Hepatocyte (in vitro differentiated cells): Measurements from ENCODE around the gene ANP32D. TPM values are rescaled to one million over a fixed set of nuclear protein-coding genes. Genes with fewer than 3 reads are reported as not detected.
"Not testable (repeated sequence)": the region's sequence is repeated elsewhere in the genome, so short reads cannot be mapped to it uniquely, and the experiment has no call there.

ENCODE experiments used
- DNase-seq: peaks from one replicate; pipeline ENCODE4 v3.0.0-alpha.2; 2016; ENCODE audit warnings: low spot score
- H2AFZ ChIP-seq: fragments of 200-600 bp; sonication (generic); 2 replicates; pipeline ENCODE4 v1.6.0; 2016; ENCODE audit warnings: antibody characterized with exemption, mild to moderate bottlenecking
- H3K27ac ChIP-seq: fragments of 200-600 bp; sonication (generic); 2 replicates; pipeline ENCODE4 v1.5.1; 2016; ENCODE audit warnings: mild to moderate bottlenecking
- H3K27me3 ChIP-seq: fragments of 200-600 bp; sonication (generic); 2 replicates; pipeline ENCODE4 v1.6.1; 2016
- H3K36me3 ChIP-seq: fragments of 200-600 bp; sonication (generic); replicated peaks from 2 replicates; pipeline ENCODE4 v1.5.1; 2016; ENCODE audit warnings: low read depth; ENCODE audit not compliant: insufficient read depth
- H3K4me1 ChIP-seq: fragments of 200-600 bp; sonication (generic); 2 replicates; pipeline ENCODE4 v1.5.1; 2016; ENCODE audit warnings: mild to moderate bottlenecking, moderate library complexity; ENCODE audit not compliant: insufficient read depth
- H3K4me2 ChIP-seq: fragments of 200-600 bp; sonication (generic); 2 replicates; pipeline ENCODE4 v1.6.0; 2016
- H3K4me3 ChIP-seq: fragments of 200-600 bp; sonication (generic); 2 replicates; pipeline ENCODE4 v1.5.1; 2016; ENCODE audit warnings: mild to moderate bottlenecking
- H3K79me2 ChIP-seq: fragments of 200-600 bp; sonication (generic); 2 replicates; pipeline ENCODE4 v1.6.0; 2017; ENCODE audit warnings: mild to moderate bottlenecking
- H3K9me2 ChIP-seq: fragments of 200-600 bp; sonication (generic); replicated peaks from 2 replicates; pipeline ENCODE4 v1.6.0; 2017; ENCODE audit warnings: mild to moderate bottlenecking; ENCODE audit not compliant: insufficient read depth
- H3K9me3 ChIP-seq: fragments of 200-600 bp; sonication (generic); 2 replicates; pipeline ENCODE4 v1.5.1; 2016; ENCODE audit warnings: low read depth, mild to moderate bottlenecking
- H4K20me1 ChIP-seq: fragments of 200-600 bp; sonication (generic); 2 replicates; pipeline ENCODE4 v1.6.0; 2016; ENCODE audit warnings: mild to moderate bottlenecking; ENCODE audit not compliant: insufficient read depth, poor library complexity, severe bottlenecking
- EZH2 ChIP-seq: fragments of 200-600 bp; sonication (generic); IDR thresholded peaks from 2 replicates; pipeline ENCODE4 v1.6.1; 2016; ENCODE audit warnings: antibody characterized with exemption, mild to moderate bottlenecking, borderline replicate concordance
- EZH2phosphoT487 ChIP-seq: fragments of 200-600 bp; sonication (generic); IDR thresholded peaks from one replicate; pipeline ENCODE4 v1.6.1; 2018; ENCODE audit warnings: antibody characterized with exemption, mild to moderate bottlenecking, low read depth, moderate library complexity; ENCODE audit not compliant: unreplicated experiment, severe bottlenecking
- whole genome bisulfite sequencing: methylation state at CpG from one replicate; pipeline ENCODE4 v1.1.6; 2016; ENCODE audit warnings: low lambda C conversion rate; ENCODE audit errors: missing lambda C conversion rate; 5-methylcytosine and 5-hydroxymethylcytosine counted together
- polyA plus RNA-seq: library from polyadenylated mRNA; unstranded; fragments of >200 nt; fragmentation: Nextera tagmentation; extraction: Ambion mirVana; gene quantifications from 2 replicates; pipeline ENCODE4 v1.2.1, GENCODE V29; 2016
- total RNA-seq: library from RNA; depleted of rRNA; stranded (reverse); fragments of >200 nt; gene quantifications from 2 replicates; pipeline ENCODE4 v1.2.3, GENCODE V29; 2014
- TF ChIP-seq, protein P1 (sequence below): fragments of 200-600 bp; sonication (generic); IDR thresholded peaks from 2 replicates; pipeline ENCODE4 v1.5.1; 2016; ENCODE audit warnings: antibody characterized with exemption, mild to moderate bottlenecking; ENCODE audit not compliant: poor library complexity

ANP32D gene
- total and polyA plus RNA-seq, 2 experiments from 2014 or later, result not detected

GRCh38 chr12:48454667-48455066 lies 17.7 kb upstream of the ANP32D start:
- WGBS, result 55% methylated on average over 1 of the region's 1 CpG
- no peaks in the 10 kb centered on the region for H3K79me2 ChIP-seq

DNA sequence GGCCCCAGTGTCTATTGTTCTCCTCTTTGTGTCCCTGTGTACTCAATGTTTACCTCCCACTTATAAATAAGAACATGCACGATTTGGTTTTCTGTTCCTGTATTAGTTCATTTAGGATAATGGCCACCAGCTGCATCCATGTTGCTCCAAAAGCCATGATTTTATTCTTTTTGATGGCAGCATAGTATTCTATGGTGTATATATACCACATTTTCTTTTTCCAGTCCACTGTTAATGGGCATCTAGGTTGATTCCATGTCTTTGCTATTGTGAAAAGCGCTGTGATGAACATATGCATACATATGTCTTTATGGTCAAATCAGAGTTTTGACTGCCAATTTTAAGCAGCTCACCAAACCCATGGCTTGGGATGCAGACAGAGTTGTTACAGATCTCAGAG lies 17.2 kb upstream of the ANP32D start:
- Histone ChIP-seq H3K9me2 (no peaks in the 10 kb centered on the region), H3K36me3 (no peaks in the 10 kb centered on the region), H3K27me3 (no peaks in the 10 kb centered on the region), H4K20me1 (no peaks in the 10 kb centered on the region), H3K4me1 (no peaks in the 10 kb centered on the region), H3K4me2 (no peak overlapping the region), H3K4me3 (no peak overlapping the region), H3K79me2 (no peaks in the 10 kb centered on the region), H2AFZ (no peak overlapping the region), H3K9me3 (no peaks in the 10 kb centered on the region), H3K27ac (no peak overlapping the region)
- TF ChIP-seq EZH2phosphoT487, result no peak
- DNase-seq, result no peak
- 60% methylated on average over 2 of the region's 2 CpGs for WGBS

More at GRCh38 chr12:48454667-48455066, 17.7 kb upstream of the ANP32D start:
- Histone ChIP-seq H3K9me2 (no peaks in the 10 kb centered on the region), H3K27ac (peak overlapping the region; percentile 1), H2AFZ (no peak overlapping the region), H3K9me3 (no peaks in the 10 kb centered on the region), H3K27me3 (no peaks in the 10 kb centered on the region), H3K36me3 (no peaks in the 10 kb centered on the region), H3K4me2 (no peak overlapping the region), H3K4me3 (no peak overlapping the region), H4K20me1 (no peaks in the 10 kb centered on the region), H3K4me1 (no peaks in the 10 kb centered on the region)
- DNase-seq, result peak; percentile 46
- no peak for TF ChIP-seq EZH2
- TF ChIP-seq, protein P1, sequence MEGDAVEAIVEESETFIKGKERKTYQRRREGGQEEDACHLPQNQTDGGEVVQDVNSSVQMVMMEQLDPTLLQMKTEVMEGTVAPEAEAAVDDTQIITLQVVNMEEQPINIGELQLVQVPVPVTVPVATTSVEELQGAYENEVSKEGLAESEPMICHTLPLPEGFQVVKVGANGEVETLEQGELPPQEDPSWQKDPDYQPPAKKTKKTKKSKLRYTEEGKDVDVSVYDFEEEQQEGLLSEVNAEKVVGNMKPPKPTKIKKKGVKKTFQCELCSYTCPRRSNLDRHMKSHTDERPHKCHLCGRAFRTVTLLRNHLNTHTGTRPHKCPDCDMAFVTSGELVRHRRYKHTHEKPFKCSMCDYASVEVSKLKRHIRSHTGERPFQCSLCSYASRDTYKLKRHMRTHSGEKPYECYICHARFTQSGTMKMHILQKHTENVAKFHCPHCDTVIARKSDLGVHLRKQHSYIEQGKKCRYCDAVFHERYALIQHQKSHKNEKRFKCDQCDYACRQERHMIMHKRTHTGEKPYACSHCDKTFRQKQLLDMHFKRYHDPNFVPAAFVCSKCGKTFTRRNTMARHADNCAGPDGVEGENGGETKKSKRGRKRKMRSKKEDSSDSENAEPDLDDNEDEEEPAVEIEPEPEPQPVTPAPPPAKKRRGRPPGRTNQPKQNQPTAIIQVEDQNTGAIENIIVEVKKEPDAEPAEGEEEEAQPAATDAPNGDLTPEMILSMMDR, result peak; percentile 57

GRCh38 chr12:48459259-48459658 lies 13.1 kb upstream of the ANP32D start:
- Histone ChIP-seq H3K27ac (peak overlapping the region; percentile 20), H2AFZ (no peak overlapping the region), H3K27me3 (no peaks in the 10 kb centered on the region)

GRCh38 chr12:48469027-48469426 lies 3.3 kb upstream of the ANP32D start:
- not testable (repeated sequence) for H3K27me3 ChIP-seq, H3K27ac ChIP-seq, H3K36me3 ChIP-seq, H3K9me3 ChIP-seq, H3K9me2 ChIP-seq, H3K4me2 ChIP-seq, DNase-seq, H3K4me3 ChIP-seq, H3K4me1 ChIP-seq, H4K20me1 ChIP-seq, H2AFZ ChIP-seq, H3K79me2 ChIP-seq
- WGBS, result 85% methylated on average over 9 of the region's 9 CpGs

More at GRCh38 chr12:48459259-48459658, 13.1 kb upstream of the ANP32D start:
- Histone ChIP-seq H3K4me3 (no peak overlapping the region), H3K9me2 (no peaks in the 10 kb centered on the region), H3K4me2 (no peak overlapping the region), H3K9me3 (no peaks in the 10 kb centered on the region), H3K79me2 (no peaks in the 10 kb centered on the region), H4K20me1 (no peaks in the 10 kb centered on the region), H3K36me3 (no peaks in the 10 kb centered on the region), H3K4me1 (no peaks in the 10 kb centered on the region)
- DNase-seq, result no peak
- WGBS, result 79% methylated on average over 6 of the region's 6 CpGs
- TF ChIP-seq EZH2phosphoT487, result no peak
- no peak for TF ChIP-seq EZH2
- TF ChIP-seq, protein P1, result no peak
